GM10847 (cell line): Measurements from ENCODE around the gene LY6G6D.

Experiments used
- POLR2A ChIP-seq: IDR thresholded peaks from 2 replicates; pipeline ENCODE4 v1.6.1; 2011; ENCODE audit not compliant: insufficient read length; ENCODE audit errors: extremely low read depth

LY6G6D gene

DNA sequence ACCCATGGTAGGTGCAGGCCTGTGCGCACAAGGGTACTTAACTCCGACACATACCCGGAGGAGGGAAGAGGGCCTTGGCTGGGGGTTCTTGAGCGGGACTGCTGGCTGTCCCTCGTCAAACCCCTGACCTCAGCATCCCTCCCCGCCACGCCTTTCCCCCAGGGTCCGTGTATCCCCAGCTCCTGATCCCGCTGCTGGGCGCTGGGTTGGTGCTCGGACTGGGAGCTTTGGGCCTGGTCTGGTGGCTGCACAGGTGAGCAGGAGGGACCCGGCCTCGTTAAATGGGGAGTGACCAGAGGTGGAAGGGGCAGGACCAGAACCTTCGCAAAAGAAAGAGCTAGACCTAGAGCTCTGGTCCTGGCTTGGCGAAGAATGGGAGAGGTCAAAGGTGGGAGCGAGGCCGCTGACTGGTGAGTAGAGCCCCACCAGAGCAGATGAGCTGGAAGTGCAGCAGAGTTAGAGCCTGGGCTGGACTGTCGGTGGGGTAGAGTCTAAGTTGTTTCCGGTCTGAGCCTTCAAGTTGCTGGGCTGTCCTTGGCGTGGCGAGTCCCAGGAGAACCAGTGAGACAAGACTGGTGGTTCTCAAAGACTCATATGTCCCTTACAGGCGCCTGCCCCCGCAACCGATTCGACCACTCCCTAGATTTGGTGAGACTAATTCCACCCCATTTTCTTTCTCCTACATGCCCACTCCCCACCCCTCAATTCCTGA, 9.0 kb downstream of the LY6G6D start:
- TF ChIP-seq POLR2A = no peak

- no peak for TF ChIP-seq POLR2A
Observed at GRCh38 chr6:31725502-31726350, 10.6 kb downstream of the LY6G6D start.

- no peak for TF ChIP-seq POLR2A
Observed at GRCh38 chr6:31727034-31727716, 12.0 kb downstream of the LY6G6D start.

- TF ChIP-seq POLR2A = no peak
Observed at GRCh38 chr6:31727717-31728671, 12.8 kb downstream of the LY6G6D start.

DNA sequence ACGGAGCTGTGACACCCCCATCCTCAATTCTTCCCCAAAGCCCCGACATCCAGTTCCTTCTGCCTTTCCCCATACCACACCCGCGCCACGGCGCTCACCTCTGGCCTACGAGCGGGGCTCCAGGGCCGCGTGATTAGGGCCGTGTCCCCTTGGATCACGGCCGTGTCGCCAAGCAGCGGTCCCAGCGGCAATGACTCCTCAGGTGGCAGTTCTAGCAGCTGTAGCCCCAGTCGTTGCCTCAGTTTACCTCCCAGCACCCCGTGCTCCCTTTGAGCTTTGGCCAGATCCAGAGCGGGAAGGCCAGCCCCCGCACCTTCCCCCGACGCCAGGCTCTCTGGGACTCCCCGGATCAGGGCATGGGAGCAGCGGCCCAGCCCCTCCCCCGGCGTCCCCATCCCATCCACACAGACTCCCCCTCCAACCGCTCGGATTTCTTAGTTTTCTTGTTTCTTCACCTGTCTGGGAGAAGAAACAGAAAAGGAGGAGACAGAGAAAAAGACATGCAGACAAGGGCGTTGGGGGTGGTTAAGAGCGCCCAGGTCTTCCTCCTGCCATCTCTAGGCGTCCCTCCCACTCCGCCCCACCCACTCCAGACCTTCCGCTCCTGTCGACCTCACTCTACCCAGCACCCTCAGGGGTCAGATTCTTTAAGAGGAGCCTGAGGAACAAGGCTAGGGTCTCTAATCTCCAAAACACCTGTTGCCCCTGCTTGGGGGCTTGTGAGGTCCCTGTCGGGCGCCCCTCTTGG, 13.8 kb downstream of the LY6G6D start, which contains the start of gene DDAH2:
DDAH2 (minus strand) TSS at position 533 of the 748 bp plus-strand sequence; CDS start at position 395, 138 bp downstream.
- TF ChIP-seq POLR2A = no peak

- TF ChIP-seq POLR2A = no peak
Observed at GRCh38 chr6:31729515-31729978, 14.4 kb downstream of the LY6G6D start.

GRCh38 chr6:31729979-31730630, 15.0 kb downstream of the LY6G6D start:
- TF ChIP-seq POLR2A = peak; percentile 31

- no peak for TF ChIP-seq POLR2A
Observed at GRCh38 chr6:31730631-31731086, 15.5 kb downstream of the LY6G6D start.

DNA sequence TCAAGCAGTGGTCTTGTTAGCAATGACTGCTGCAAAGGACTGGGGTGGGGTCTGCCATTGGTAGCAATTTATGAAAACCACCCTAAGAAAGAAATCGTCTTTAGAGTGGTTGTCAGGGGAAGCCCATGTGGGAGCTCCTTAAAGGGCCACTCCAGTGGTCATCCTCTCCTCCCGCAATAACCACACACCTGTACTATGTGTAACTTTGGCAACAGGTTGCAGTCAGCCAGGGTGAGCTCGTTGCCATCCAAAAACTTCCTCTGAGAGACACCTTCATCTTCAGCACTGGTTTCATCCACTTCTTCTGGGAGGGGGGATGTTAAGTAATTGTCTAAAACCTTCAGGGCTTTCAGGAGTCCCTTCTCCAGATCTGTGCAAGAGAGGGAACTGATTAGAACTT, 16.9 kb downstream of the LY6G6D start:
- no peak for TF ChIP-seq POLR2A

DNA sequence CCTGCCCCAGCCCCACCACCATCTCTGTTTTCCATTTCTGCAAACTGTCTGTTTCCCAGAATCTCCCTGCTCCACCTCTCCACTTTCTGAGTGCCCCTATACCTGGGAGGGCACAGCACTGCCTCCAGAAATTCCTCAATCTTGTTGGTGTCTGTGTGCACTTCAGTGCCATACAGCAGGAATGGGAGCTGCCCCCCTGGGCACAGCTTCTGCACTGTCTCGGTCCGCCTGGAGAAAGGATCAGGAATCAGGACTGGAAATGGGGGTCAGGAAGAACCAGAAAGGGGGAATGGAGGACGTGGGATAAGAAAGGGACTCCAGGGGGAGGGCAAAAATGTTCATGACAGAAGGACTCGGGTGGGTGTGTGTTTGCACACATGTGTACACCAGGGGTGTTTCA, 18.6 kb downstream of the LY6G6D start:
- no peak for TF ChIP-seq POLR2A

DNA sequence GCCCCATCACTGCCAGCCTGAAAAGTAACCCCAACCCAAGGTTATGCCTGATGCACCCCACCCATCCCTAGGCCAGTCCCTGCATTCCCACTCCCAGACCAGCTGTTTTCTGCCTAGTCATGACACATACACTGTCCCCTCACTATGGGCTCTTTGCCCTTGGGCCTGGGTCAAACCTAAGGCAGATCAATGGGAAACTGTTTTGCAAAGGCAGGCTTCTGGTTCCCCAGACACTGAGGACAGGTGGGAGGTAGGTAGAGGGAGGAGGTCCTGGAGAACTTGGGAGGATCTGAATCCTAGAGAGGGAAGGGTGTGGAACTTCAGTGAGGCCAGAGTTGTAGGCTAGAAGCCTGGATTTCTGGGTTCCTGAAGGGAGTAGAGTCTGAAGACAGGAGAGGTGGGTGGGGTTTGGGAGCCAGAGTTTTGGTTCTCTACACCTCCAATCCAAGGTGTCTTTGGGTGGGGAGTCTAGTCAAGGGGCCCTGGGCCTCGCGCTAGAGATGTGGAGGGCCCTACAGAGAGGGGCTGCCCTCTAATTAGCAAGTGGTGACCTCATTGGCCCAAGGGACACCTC, 19.2 kb downstream of the LY6G6D start:
- no peak for TF ChIP-seq POLR2A

- peak; percentile 12 for TF ChIP-seq POLR2A
Observed at GRCh38 chr6:31734821-31735406, 19.8 kb downstream of the LY6G6D start.
